H9 (cell line): Measurements from ENCODE around the gene OCIAD1. TPM values are rescaled to one million over a fixed set of nuclear protein-coding genes. Genes with fewer than 3 reads are reported as not detected.

Source experiments
- DNase-seq: peaks from one replicate; pipeline ENCODE4 v3.0.0-alpha.2; 2017
- H2AFZ ChIP-seq: one replicate; pipeline ENCODE4 v1.6.1; 2013; ENCODE audit warnings: mild to moderate bottlenecking, low read length, control low read depth, moderate library complexity
- H2AK5ac ChIP-seq: 2 replicates; pipeline ENCODE4 v1.6.1; 2013; ENCODE audit warnings: low read length, control low read depth, mixed read lengths; ENCODE audit not compliant: insufficient read length
- H2BK120ac ChIP-seq: one replicate; pipeline ENCODE4 v1.6.1; 2013; ENCODE audit warnings: low read depth, mild to moderate bottlenecking, low read length, control low read depth, inconsistent platforms; ENCODE audit not compliant: poor library complexity, severe bottlenecking
- H2BK12ac ChIP-seq: 2 replicates; pipeline ENCODE4 v1.6.1; 2013; ENCODE audit warnings: low read length, control low read depth, mixed read lengths, low read depth; ENCODE audit not compliant: insufficient read length
- H2BK15ac ChIP-seq: 2 replicates; pipeline ENCODE4 v1.6.1; 2013; ENCODE audit warnings: low read depth, low read length, control low read depth
- H2BK20ac ChIP-seq: one replicate; pipeline ENCODE4 v1.6.1; 2013; ENCODE audit warnings: low read depth, mild to moderate bottlenecking, low read length, control low read depth, inconsistent platforms; ENCODE audit not compliant: poor library complexity, severe bottlenecking
- H2BK5ac ChIP-seq: 2 replicates; pipeline ENCODE4 v1.6.1; 2013; ENCODE audit warnings: low read length, control low read depth, mixed read lengths; ENCODE audit not compliant: insufficient read length
- H3K14ac ChIP-seq: 2 replicates; pipeline ENCODE4 v1.6.1; 2013; ENCODE audit warnings: low read length, control low read depth; ENCODE audit not compliant: insufficient read depth
- H3K18ac ChIP-seq: 2 replicates; pipeline ENCODE4 v1.6.1; 2013; ENCODE audit warnings: low read depth, mild to moderate bottlenecking, mixed read lengths, low read length, control low read depth; ENCODE audit not compliant: insufficient read length
- H3K23ac ChIP-seq: 2 replicates; pipeline ENCODE4 v1.6.1; 2013; ENCODE audit warnings: low read length, control low read depth, mixed read lengths, low read depth; ENCODE audit not compliant: insufficient read length
- H3K23me2 ChIP-seq: 2 replicates; pipeline ENCODE4 v1.6.1; 2013; ENCODE audit warnings: low read depth, mild to moderate bottlenecking, mixed read lengths, low read length, control low read depth; ENCODE audit not compliant: insufficient read length, poor library complexity, severe bottlenecking
- H3K27ac ChIP-seq: 2 replicates; pipeline ENCODE4 v1.5.1; 2013; ENCODE audit warnings: low read length, control low read depth, mixed read lengths, low read depth; ENCODE audit not compliant: insufficient read length
- H3K27me3 ChIP-seq: 2 replicates; pipeline ENCODE4 v1.6.1; 2013; ENCODE audit warnings: low read length, control low read depth, inconsistent platforms; ENCODE audit not compliant: insufficient read depth
- H3K4ac ChIP-seq: 2 replicates; pipeline ENCODE4 v1.6.1; 2013; ENCODE audit warnings: low read depth, mild to moderate bottlenecking, control low read depth, inconsistent platforms, low read length, moderate library complexity
- H3K4me1 ChIP-seq: 2 replicates; pipeline ENCODE4 v1.6.1; 2013; ENCODE audit warnings: low read length, control low read depth, inconsistent platforms; ENCODE audit not compliant: insufficient read depth
- H3K4me2 ChIP-seq: 2 replicates; pipeline ENCODE4 v1.6.1; 2013; ENCODE audit warnings: low read length, control low read depth, mixed read lengths; ENCODE audit not compliant: insufficient read length, insufficient read depth
- H3K56ac ChIP-seq: 2 replicates; pipeline ENCODE4 v1.6.1; 2013; ENCODE audit warnings: low read depth, mild to moderate bottlenecking, mixed read lengths, low read length, control low read depth; ENCODE audit not compliant: insufficient read length
- H3K79me1 ChIP-seq: 2 replicates; pipeline ENCODE4 v1.6.1; 2013; ENCODE audit warnings: low read depth, mild to moderate bottlenecking, moderate library complexity, low read length, control low read depth, inconsistent platforms; ENCODE audit not compliant: insufficient read depth, poor library complexity, severe bottlenecking
- H3K79me2 ChIP-seq: 2 replicates; pipeline ENCODE4 v1.6.1; 2013; ENCODE audit warnings: low read length, control low read depth, inconsistent platforms; ENCODE audit not compliant: insufficient read depth
- H3K9ac ChIP-seq: 2 replicates; pipeline ENCODE4 v1.6.1; 2013; ENCODE audit warnings: low read length, control low read depth, mixed read lengths; ENCODE audit not compliant: insufficient read length; ENCODE audit errors: extremely low read depth
- H3K9me3 ChIP-seq: one replicate; pipeline ENCODE4 v1.6.1; 2013; ENCODE audit warnings: low read depth, low read length, inconsistent platforms; ENCODE audit not compliant: control insufficient read depth
- H3T11ph ChIP-seq: one replicate; pipeline ENCODE4 v1.6.1; 2013; ENCODE audit warnings: mild to moderate bottlenecking, low read length, control low read depth, inconsistent platforms
- H4K20me1 ChIP-seq: one replicate; pipeline ENCODE4 v1.6.1; 2013; ENCODE audit not compliant: control insufficient read depth, insufficient read length, insufficient read depth
- H4K5ac ChIP-seq: 2 replicates; pipeline ENCODE4 v1.6.1; 2013; ENCODE audit warnings: low read depth, mild to moderate bottlenecking, mixed read lengths, low read length, control low read depth; ENCODE audit not compliant: insufficient read length
- H4K8ac ChIP-seq: replicated peaks from 2 replicates; pipeline ENCODE4 v1.6.1; 2013; ENCODE audit warnings: low read length, control low read depth, mixed read lengths, low read depth; ENCODE audit not compliant: insufficient read length
- H4K91ac ChIP-seq: 2 replicates; pipeline ENCODE4 v1.6.1; 2013; ENCODE audit warnings: low read depth, mild to moderate bottlenecking, moderate library complexity, mixed read lengths, low read length, control low read depth; ENCODE audit not compliant: insufficient read length
- H3K27ac Mint-ChIP-seq, 3 experiments: 2 replicates in 2 of 3; 3 replicates in 1 of 3; pipeline ENCODE4 v1.8.0; 2020 to 2021; ENCODE audit warnings: mixed read lengths in 3 of 3, mild to moderate bottlenecking in 1 of 3, moderate library complexity in 1 of 3
- H3K27me3 Mint-ChIP-seq: 2 replicates; pipeline ENCODE4 v1.8.0; 2021; ENCODE audit warnings: low read depth, mild to moderate bottlenecking, moderate library complexity, mixed read lengths
- H3K36me3 Mint-ChIP-seq, 3 experiments: 2 replicates in 2 of 3; 3 replicates in 1 of 3; pipeline ENCODE4 v1.8.0; 2020 to 2021; ENCODE audit warnings: low read depth in 3 of 3, mixed read lengths in 3 of 3; ENCODE audit not compliant: insufficient read depth in 1 of 3
- H3K4me1 Mint-ChIP-seq, 2 experiments: 2 replicates each; pipeline ENCODE4 v1.8.0; 2020; ENCODE audit warnings: mixed read lengths in 2 of 2
- H3K4me3 Mint-ChIP-seq, 2 experiments: 2 replicates in 1 of 2; 3 replicates in 1 of 2; pipeline ENCODE4 v1.8.0; 2020 to 2021; ENCODE audit warnings: mild to moderate bottlenecking in 2 of 2, mixed read lengths in 2 of 2, moderate library complexity in 1 of 2
- H3K9me3 Mint-ChIP-seq, 2 experiments: 2 replicates in 1 of 2; 3 replicates in 1 of 2; pipeline ENCODE4 v1.8.0; 2020; ENCODE audit warnings: mild to moderate bottlenecking in 2 of 2, mixed read lengths in 2 of 2, moderate library complexity in 1 of 2
- total RNA-seq: library from RNA; stranded (reverse); gene quantifications from 2 replicates; pipeline ENCODE4 v1.2.1, GENCODE V29; 2021
- TF ChIP-seq, protein P1 (sequence below): fragments of 200-600 bp; sonication (generic); conservative IDR thresholded peaks from 3 replicates; pipeline ENCODE4 v1.8.0; 2021; ENCODE audit warnings: antibody characterized with exemption, mild to moderate bottlenecking

Gene OCIAD1
- total RNA-seq, 1 experiment from 2014 or later = 169 TPM

DNA sequence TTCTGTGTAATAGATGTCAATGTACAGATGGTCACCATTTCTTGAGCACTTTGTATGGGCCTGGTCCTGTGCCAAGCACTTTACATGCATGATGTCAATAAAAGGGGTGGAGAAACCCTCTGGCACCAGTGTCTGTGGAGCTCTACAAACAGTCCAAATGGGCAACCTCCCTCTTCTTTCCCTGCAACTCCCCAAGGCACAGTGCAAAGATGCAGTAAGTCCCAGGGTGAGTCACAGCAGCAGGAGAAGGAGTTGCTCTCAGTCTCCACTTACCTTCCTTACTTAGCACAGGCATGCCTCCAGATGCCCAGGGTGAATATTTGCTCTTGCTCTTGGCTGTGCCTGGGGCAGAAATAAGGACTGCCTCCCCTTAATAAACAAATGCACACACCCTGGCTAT, 71.4 kb downstream of the OCIAD1 start:
- Histone ChIP-seq H3K4me2 (no peak overlapping the region), H3K79me1 (no peaks in the 10 kb centered on the region), H2AFZ (no peak overlapping the region), H2BK15ac (no peak overlapping the region), H2AK5ac (no peak overlapping the region), H3K23me2 (peaks cover 13% of the 10 kb centered on the region), H2BK120ac (no peak overlapping the region), H4K5ac (no peak overlapping the region), H4K91ac (no peak overlapping the region), H3K27ac (no peak overlapping the region), H4K8ac (no peak overlapping the region), H3K4me1 (peaks cover 4% of the 10 kb centered on the region), H3K56ac (no peak overlapping the region), H2BK20ac (no peak overlapping the region), H2BK12ac (no peak overlapping the region), H3T11ph (no peak overlapping the region), H3K23ac (no peak overlapping the region), H2BK5ac (no peak overlapping the region), H3K9ac (no peak overlapping the region), H4K20me1 (no peaks in the 10 kb centered on the region), H3K27me3 (no peaks in the 10 kb centered on the region), H3K4ac (no peak overlapping the region), H3K18ac (no peak overlapping the region), H3K14ac (no peak overlapping the region), H3K79me2 (peaks cover 4% of the 10 kb centered on the region; the same call in 1 of the 2 replicates), H3K9me3 (no peaks in the 10 kb centered on the region)
- Mint-ChIP-seq H3K9me3 (no peaks in the 10 kb centered on the region; a peak in 1 of 5 replicates), H3K27ac (no peak overlapping the region), H3K36me3 (peaks cover 16 to 56% (median 20%) of the 10 kb centered on the region in 3 experiments), H3K27me3 (no peaks in the 10 kb centered on the region; the same call in 1 of the 2 replicates), H3K4me3 (no peak overlapping the region), H3K4me1 (peaks cover 6 to 16% of the 10 kb centered on the region in 2 experiments)
- TF ChIP-seq, protein P1, sequence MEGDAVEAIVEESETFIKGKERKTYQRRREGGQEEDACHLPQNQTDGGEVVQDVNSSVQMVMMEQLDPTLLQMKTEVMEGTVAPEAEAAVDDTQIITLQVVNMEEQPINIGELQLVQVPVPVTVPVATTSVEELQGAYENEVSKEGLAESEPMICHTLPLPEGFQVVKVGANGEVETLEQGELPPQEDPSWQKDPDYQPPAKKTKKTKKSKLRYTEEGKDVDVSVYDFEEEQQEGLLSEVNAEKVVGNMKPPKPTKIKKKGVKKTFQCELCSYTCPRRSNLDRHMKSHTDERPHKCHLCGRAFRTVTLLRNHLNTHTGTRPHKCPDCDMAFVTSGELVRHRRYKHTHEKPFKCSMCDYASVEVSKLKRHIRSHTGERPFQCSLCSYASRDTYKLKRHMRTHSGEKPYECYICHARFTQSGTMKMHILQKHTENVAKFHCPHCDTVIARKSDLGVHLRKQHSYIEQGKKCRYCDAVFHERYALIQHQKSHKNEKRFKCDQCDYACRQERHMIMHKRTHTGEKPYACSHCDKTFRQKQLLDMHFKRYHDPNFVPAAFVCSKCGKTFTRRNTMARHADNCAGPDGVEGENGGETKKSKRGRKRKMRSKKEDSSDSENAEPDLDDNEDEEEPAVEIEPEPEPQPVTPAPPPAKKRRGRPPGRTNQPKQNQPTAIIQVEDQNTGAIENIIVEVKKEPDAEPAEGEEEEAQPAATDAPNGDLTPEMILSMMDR = no peak
- DNase-seq = no peak
